AG04449 (cell line): Measurements from ENCODE around the gene TRNP1.
A peak's percentile ranks its signal among the peaks of the same experiment; 100 is the strongest.

Source experiments
- CTCF ChIA-PET: fragments of 350-600 bp; formaldehyde crosslinking; extraction: SDS; loops from one replicate; lab custom pipeline; 2021; ENCODE audit warnings: antibody characterized with exemption; lab: Yijun Ruan, JAX
- POLR2A ChIA-PET: fragments of 400-600, 350-600 bp; formaldehyde crosslinking; extraction: SDS; loops from one replicate; lab custom pipeline; 2020; ENCODE audit warnings: antibody characterized with exemption, inconsistent platforms; lab: Yijun Ruan, JAX
- DNase-seq: peaks from one replicate; pipeline ENCODE4 v3.0.0-alpha.2; 2010; ENCODE audit warnings: low read depth, low spot score
- H3K4me3 ChIP-seq: 2 replicates; pipeline ENCODE4 v1.5.1; 2011; ENCODE audit warnings: low read depth, mild to moderate bottlenecking, control low read depth, low read length
- TF ChIP-seq, protein P1 (sequence below): IDR thresholded peaks from one replicate; pipeline ENCODE4 v1.5.1; 2011; ENCODE audit warnings: mild to moderate bottlenecking, moderate library complexity, low read length, control low read depth, inconsistent platforms; ENCODE audit not compliant: insufficient read depth; ENCODE audit errors: missing control alignments

The TRNP1 gene

DNA sequence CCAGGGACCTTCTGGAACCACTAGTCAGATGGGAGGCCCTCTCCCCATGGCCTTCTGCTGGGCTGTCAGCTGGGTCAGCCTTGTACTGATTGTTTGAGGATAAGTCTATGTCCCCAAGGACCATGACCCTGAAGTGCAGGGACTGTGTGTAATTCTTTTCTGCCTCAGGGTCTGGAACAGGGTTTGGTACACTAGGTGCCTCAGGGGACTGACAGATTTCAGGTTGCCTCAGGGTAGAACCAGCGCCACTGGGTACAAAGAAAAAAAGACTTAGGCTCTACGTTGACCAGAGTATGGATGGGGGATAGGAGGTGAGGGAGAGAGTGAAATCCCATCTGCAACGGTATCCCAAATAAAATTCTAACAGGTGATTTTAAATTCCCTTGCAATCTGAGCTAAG is 36.2 kb upstream of the TRNP1 start:
- H3K4me3 ChIP-seq = no peak overlapping the region
- CTCF ChIA-PET = interaction anchor here (2.7 kb wide), 1 partner anchor 10 kb away, joined by 9 read pairs; no protein-coding TSS in a partner anchor
- no peak for DNase-seq
- POLR2A ChIA-PET = no interaction called here
- TF ChIP-seq, protein P1, sequence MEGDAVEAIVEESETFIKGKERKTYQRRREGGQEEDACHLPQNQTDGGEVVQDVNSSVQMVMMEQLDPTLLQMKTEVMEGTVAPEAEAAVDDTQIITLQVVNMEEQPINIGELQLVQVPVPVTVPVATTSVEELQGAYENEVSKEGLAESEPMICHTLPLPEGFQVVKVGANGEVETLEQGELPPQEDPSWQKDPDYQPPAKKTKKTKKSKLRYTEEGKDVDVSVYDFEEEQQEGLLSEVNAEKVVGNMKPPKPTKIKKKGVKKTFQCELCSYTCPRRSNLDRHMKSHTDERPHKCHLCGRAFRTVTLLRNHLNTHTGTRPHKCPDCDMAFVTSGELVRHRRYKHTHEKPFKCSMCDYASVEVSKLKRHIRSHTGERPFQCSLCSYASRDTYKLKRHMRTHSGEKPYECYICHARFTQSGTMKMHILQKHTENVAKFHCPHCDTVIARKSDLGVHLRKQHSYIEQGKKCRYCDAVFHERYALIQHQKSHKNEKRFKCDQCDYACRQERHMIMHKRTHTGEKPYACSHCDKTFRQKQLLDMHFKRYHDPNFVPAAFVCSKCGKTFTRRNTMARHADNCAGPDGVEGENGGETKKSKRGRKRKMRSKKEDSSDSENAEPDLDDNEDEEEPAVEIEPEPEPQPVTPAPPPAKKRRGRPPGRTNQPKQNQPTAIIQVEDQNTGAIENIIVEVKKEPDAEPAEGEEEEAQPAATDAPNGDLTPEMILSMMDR = no peak

DNA sequence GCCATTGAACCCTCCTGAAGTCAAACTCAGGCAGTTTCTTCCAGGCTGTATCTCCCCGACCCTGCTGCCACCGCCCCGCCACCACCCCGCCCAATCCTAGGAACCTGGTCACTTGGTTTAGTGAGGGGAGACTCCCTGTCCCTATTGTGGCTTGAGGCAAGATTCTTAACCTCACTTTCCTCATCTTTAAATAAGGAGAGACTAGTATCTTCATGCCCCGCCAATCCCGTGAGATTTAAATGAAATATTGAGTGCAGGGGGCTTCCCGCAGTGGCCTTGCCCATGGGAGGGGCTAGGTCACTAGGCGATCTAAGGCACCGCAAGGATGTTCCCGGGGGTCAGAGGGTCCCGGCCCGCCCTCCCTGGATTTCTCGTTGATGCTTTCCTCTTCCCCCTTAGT is 34.2 kb upstream of the TRNP1 start:
- ChIA-PET CTCF (interaction anchor here (2.7 kb wide), 1 partner anchor 8 kb away, joined by 9 read pairs; no protein-coding TSS in a partner anchor), POLR2A (no interaction called here)
- no peak overlapping the region for H3K4me3 ChIP-seq
- no peak for DNase-seq
- TF ChIP-seq, protein P1 = no peak

DNA sequence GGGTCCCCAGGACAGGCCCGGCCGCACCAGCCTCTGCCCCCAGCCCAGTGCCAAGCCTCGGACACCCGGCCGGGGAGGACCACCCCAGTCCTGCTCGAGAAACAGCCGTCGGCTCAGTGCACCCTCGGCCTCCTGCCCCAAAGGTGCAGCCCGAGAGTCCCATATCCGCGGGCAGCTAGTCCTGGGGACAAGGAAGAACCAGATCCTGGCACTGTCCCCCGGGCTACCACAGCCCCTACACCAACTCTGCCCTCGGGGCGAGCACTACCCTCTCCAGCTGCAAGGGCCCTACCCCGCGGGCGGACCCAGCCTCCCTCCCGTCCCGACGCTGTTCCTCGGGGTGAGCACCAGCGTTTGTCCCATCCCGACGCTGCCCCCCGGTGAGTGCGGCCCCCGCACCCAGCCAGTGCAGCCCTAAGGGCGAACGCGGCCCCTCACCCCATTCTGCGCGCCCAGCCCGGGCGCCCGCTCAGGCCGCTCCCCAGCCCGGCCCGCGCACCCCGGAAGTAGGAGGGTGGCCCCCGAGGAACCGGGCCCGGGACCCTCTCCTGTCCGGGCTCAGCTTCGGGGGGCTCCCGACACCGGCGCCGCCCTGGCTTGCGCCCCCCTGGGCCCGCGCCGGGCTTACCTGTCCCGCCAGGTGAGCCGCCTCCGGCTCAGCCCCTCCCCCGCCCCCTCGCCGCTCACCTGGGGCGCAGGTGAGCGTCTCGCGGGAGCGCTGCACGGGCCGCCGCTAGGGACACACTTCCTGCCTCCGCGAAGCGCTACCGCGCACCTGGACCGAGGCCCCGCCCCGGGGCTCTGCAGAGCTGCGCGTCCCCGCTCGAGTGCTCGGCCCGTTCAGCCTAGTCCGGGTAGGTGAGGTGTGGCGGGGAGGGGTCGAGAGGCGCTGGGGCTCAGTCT is 33.5 kb upstream of the TRNP1 start, which contains the start of gene KDF1:
KDF1 (minus strand) TSS at position 747 of the 903 bp plus-strand sequence. CDS start 8,088 bp downstream, outside the sequence.
- TF ChIP-seq, protein P1 = no peak
- ChIA-PET CTCF (no interaction called here), POLR2A (no interaction called here)
- DNase-seq = no peak
- H3K4me3 ChIP-seq = peak within 1 kb of the TSS; percentile 8; the same call in 1 of the 2 replicates

DNA sequence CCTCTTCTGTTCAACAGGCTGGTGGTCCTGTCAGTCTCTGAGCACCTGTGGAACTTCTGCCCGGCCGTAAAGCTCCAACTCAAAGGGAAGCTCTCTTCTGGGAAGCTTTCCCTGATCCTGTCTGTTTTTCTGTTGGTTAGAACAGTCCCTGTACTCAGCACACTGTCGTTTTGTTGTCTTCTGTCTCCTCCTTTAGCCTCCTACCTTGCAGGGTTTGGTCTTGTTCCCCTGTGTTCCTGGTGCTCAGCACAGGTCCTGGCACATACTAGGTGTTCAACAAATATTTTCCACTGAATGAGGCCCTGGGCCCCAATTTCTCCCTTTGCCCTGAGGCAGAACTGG is 32.9 kb upstream of the TRNP1 start:
- TF ChIP-seq, protein P1 = no peak
- DNase-seq = no peak
- POLR2A ChIA-PET = no interaction called here
- H3K4me3 ChIP-seq = no peak overlapping the region
- CTCF ChIA-PET = no interaction called here

DNA sequence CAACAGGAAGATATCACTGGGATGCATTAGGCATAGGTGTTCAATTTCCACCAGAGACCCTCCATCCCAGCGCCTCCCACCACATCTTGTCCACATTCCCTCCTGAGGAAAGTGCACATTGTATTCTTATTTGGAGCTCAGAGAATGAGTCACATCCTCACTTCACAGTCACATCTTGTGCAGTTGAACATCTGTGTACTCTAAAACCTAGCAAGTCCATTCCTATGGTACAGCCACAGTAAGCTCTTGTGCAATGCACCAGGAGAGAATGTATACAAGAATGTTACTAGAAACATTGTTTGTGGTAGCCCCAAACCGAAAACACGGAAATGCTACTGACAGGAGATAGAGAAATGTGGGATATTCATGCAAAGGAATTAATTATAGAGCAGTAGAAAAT is 31.7 kb upstream of the TRNP1 start:
- TF ChIP-seq, protein P1 = no peak
- DNase-seq = peak; percentile 81
- CTCF ChIA-PET = interaction anchor here (0.6 to 1.3 kb wide), 4 partner anchors 34 to 136 kb away, joined by 3 to 4 read pairs (median 3); no protein-coding TSS in a partner anchor

DNA sequence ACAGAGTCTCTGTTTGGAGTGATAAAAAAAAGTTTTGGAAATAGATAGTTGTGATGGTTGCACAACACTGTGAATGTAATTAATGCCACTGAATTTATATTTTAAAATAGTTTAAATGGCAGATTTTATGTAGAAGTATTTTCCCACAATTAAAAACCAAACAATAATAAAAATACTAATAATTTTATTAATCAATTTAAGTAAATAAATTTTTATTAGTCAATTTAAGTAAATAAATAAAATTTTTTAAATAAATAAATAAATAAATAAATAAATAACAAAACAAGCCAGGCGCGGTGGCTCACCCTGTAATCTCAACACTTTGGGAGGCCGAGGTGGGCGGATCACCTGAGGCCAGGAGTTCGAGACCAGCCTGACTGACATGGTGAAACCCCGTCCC is 28.3 kb upstream of the TRNP1 start:
- TF ChIP-seq, protein P1 = no peak
- no peak overlapping the region for H3K4me3 ChIP-seq
- no peak for DNase-seq
- ChIA-PET CTCF (interaction anchor here (5.3 kb wide), 2 partner anchors 29 to 133 kb away, joined by 92 to 115 read pairs; partner anchors contain the start of gene TRNP1), POLR2A (no interaction called here)

More for the DNA sequence above, 31.7 kb upstream of the TRNP1 start:
- POLR2A ChIA-PET = interaction anchor here (0.8 kb wide), 2 partner anchors 32 to 150 kb away, joined by 3 read pairs; no protein-coding TSS in a partner anchor
- no peak overlapping the region for H3K4me3 ChIP-seq
